Activated CD8-positive, alpha-beta memory T cell treated with anti-CD3 and anti-CD28 coated beads, Interleukin-2, amount 50 U/mL, for 4 hours (primary cell): ENCODE results near the gene HDAC1.
"Not testable (repeated sequence)": the region's sequence is repeated elsewhere in the genome, so short reads cannot be mapped to it uniquely, and the experiment has no call there.

Experiments
- DNase-seq: peaks from one replicate; pipeline ENCODE4 v3.0.0-alpha.2; 2020

The HDAC1 gene

GRCh38 chr1:32274646-32275340 lies 17.1 kb upstream of the HDAC1 start:
- no peak for DNase-seq

- DNase-seq, result no peak
Measured at GRCh38 chr1:32275424-32275823, 16.5 kb upstream of the HDAC1 start.

GRCh38 chr1:32276032-32276782 lies 15.7 kb upstream of the HDAC1 start:
- no peak for DNase-seq

DNA sequence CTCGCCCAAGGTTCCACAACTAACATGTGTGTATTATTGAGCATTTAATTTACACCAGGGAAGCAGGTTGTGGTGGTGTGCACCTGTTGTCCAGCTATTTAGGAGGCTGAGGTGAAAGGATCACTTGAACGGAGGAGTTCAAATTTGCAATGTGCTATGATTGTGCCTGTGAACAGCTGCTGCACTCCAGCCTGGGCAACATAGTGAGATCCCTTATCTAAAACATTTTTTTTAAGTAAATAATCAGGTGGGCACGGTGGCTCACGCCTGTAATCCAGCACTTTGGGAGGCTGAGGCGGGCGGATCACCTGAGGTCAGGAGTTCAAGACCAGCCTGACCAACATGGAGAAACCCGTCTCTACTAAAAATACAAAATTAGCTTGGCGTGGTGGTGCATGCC lies 7.1 kb upstream of the HDAC1 start:
- DNase-seq, result not testable (repeated sequence)

- no peak for DNase-seq
Measured at GRCh38 chr1:32285658-32286057, 6.2 kb upstream of the HDAC1 start.

GRCh38 chr1:32286763-32287162 lies 5.1 kb upstream of the HDAC1 start:
- DNase-seq, result no peak

DNA sequence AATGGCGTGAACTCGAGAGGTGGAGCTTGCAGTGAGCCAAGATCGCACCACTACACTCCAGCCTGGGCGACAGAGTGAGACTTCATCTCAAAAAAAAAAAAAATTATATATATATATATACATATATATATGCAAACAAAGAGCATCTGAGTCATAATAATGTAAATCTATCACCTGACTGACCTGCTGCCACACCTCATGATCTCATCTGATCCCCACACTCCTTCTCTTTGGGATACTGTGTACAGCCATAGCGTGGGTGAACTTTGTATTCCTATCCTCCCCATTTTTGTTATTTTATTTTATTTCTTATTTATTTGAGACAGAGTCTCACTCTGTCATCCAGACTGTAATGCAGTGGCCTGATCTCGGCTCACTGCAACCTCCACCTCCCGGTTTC lies 2.6 kb upstream of the HDAC1 start:
- no peak for DNase-seq

- no peak for DNase-seq
Measured at GRCh38 chr1:32291145-32291707, 657 bp upstream of the HDAC1 start.

DNA sequence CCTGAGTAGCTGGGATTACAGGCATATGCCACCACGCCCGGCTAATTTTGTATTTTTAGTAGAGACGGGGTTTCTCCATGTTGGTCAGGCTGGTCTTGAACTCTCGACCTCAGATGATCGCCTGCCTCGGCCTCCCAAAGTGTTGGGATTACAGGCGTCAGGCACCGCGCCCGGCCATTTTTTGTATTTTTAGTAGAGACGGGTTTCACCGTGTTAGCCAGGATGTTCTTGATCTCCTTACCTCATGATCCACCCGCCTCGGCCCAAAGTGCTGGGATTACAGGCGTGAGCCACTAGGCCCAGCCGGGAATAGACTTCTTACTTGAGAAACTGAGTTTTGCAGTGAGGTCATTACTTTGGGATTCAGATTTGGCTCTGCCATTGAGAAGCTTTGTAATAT lies 6.3 kb downstream of the HDAC1 start:
- DNase-seq, result not testable (repeated sequence)

DNA sequence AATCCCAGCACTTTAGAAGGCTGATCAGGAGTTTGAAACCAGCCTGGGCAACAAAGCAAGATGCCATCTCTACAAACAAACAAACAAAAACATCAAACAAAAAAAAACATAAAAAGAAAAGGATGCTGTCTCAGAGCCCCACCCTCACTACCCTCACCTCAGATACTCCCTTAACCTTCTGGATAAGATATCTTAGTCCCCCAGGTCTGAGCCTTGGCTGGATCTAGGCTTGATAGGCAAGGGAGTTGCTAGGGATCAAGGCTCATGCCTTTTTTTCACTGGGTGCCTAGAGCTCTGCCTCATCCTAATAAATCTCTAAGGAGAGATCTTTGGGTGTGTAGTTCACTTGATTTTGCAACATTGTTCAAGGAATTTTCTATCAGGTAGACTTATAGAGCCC lies 7.4 kb downstream of the HDAC1 start:
- DNase-seq, result no peak

DNA sequence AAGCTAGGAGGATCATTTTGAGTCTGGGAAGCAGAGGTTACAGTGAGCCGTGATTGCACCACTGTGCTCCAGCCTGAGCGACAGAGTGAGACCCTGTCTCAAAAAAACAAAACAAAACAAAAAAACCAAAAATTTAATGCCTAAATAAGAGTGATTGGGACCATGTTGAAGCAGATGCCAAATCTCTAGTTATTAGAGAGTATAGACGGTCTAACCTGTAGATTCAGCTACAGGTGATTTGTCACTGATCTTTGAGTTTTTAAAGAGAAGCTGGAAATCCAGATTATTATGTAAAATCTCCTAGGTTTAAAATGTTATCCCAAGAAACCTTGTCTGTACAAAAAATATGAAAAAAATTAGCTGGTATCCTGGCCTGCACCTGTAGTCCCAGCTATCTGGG lies 11.5 kb downstream of the HDAC1 start:
- DNase-seq, result no peak

GRCh38 chr1:32303997-32304622 lies 12.2 kb downstream of the HDAC1 start:
- no peak for DNase-seq

DNA sequence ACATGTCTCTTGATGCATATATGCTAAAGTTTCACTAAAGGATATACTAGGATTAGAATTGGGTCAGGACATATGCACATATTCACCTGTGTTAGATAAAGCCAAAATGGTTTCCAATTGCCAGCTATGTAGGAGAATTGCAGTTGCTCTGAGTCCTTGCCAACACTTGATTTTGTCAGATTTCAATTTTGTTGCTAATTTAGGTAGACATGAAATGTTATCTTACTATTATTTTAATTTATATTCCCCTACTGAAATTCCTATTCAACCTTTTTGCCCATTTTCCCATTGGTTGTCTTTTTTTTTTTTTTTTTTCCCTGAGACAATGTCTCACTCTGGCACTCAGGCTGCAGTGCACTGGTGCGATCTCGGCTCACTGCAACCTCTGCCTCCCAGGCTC lies 13.4 kb downstream of the HDAC1 start:
- DNase-seq, result no peak

DNA sequence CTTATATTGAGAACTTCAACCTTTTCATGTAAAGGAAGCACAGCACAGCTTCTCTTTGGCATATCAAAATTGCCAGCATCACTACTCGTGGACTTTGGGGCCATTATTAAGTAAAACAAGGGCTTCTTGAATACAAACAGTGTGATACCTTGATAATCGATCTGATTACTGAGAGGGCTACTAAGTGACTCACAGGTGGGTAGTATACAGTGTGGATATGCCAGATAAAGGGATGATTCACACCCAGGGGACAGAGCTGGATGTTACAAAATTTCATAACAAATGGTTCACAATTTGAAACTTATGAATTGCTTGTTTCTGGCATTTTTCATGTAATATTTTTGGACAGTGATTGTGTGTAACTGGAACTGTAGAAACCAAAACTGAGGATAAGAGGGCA lies 15.4 kb downstream of the HDAC1 start:
- DNase-seq, result no peak

- no peak for DNase-seq
Measured at GRCh38 chr1:32309960-32310359, 18.1 kb downstream of the HDAC1 start.

DNA sequence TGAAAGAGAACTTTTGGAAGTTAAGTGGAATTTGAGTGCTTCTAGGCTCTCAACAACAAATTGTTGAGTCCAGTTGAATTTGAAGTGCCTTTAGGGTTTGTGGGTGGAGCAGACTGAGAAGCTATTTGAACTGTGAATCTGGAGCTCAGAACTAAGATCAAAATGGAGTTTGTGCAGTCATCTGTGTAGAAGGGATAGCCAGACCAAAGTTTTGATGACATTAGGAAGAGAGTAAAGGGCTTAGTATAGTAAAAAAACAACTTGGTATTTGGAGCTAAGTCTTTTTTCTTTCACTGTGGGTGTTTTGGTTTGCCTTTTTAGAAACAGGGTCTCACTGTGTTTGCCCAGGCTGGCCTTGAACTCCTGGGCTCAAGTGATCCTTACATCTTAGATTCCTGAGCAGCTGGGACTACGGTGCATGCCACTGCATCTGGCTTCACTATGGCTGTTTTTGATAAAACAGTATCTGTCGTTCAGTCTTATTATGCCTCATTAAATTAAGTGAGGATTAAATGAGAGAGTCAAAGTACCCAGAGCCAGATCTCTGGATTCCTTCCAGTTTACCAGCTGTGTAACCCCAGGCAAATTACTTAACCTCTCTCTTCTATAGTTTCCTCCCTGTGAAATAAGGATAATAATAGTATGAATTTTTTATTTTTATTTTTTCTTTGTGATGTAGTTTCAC lies 20.0 kb downstream of the HDAC1 start:
- DNase-seq, result no peak

DNA sequence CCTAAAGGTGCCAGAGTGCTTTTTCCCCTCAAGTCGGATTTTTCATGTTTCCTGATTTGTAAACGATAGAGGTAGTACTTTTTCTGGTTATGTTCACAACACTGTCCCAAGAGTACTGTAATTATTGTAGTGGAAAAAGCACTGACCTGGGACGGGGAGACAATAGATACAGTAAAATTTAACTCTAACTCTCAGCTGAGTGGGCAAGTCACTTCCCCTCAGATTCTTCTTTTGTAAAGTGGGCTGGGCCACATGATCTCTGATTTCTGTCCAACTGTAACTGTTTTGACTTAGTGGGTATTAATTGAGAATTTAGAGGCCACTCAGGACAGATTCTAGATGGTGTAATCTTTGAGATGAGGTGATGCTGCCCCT lies 25.0 kb downstream of the HDAC1 start:
- no peak for DNase-seq

GRCh38 chr1:32318127-32318869 lies 26.4 kb downstream of the HDAC1 start:
- DNase-seq, result no peak

DNA sequence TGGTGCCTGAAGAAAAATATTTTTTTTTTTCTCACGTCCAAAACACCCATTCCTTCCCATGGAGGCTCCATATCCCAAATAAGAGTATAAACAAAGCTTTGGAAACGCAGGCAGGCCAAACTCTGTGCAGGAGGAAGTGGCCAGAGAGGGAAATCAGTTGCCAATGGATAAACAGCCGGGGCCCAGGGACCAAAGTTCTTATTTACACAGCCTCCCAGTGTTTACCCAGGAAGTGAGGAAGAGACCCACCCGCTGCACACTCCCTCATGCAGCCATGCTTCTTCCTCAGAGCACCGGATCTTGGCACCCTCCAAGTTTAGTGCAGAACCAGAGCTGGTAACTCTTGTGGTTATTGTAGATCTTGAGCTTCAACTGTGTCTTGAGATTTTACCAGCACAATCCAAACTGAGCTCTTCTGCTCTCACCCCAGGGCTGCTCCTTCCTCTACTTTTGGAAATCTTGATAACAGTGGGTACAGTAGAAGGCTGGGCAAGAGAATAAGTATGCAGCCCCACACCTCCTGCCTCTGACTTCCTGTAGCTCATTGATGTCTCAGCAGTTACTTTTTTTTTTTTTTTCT lies 29.9 kb downstream of the HDAC1 start:
- DNase-seq, result no peak

DNA sequence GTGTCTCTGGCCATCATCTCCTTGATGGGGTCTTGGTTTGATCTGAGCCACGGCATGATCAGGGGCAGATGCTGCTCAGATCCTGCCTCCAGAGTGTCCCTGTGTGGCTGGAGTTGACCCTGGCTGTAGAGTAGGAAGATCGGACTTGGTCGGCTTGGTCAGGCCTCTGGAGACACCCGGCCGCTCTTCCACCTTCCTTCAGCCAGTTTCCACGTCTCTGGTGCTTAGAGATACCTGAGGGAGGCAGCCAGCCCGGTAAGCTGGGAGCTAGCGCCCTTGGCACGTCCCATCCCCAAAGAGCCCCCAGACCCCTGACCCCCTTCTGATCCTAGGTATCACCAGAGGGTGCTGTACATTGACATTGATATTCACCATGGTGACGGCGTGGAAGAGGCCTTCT lies 35.3 kb downstream of the HDAC1 start:
- no peak for DNase-seq

GRCh38 chr1:32329931-32330466 lies 38.1 kb downstream of the HDAC1 start:
- DNase-seq, result no peak
